Activated naive CD4-positive, alpha-beta T cell treated with Interleukin-2 at 50 U/mL for 16 hours (primary cell): ENCODE data around the gene SLC26A9.

Source experiments
- DNase-seq: peaks from one replicate; pipeline ENCODE4 v3.0.0-alpha.2; 2020

Gene SLC26A9

DNA sequence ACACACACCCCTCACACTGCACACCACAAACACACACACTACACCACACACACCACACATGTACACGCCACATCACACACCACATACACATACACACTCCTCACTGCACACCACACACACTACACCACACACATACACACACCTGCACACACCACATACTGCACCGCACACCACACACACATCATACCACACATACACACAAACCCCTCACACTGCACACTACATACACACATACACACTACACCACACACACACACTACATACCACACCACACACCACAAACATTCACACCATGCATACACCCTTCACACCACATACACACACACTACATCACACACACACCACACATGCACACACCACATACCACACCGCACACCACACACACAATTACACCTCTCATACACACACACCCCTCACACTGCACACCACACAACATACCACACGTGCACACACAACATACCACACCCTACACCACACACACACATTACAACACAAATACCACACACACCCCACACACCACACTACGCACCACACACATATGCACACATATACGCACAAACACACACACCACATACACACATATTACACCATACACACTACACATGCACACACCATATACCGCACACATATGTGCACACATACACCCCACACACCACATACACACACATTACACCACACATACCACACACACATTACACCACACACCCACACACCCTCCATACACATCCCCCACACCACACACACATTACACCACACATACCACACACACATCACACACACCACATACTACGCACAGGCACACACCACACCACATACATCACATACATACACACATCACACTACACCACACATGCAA, 30.3 kb upstream of the SLC26A9 start:
- no peak for DNase-seq

DNA sequence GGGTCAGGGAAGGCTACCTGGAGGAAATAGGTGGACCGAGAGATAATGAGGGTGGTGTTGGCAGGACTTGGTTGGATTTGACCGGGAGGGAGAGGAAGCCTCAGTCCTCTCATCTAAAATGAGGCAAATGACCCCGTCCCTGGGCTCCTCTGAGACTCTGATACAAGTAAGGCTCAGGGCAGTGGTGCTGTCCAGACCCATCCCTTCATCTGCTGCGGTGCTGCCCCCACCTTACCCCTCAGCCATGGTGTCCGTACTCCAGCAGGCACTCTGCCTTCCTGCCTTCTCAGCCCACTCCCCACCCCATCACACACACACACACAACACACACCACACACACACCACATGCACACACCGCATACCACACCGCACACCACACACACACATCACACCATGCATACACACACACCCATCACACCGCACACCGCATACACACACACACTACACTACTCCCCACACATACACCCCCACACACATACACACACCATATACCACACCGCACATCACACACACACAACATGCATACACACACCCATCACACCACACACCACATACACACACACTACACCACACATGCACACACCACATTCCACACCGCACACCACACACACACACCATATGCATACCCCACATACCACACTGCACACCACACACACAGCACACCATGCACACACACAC, 29.4 kb upstream of the SLC26A9 start:
- no peak for DNase-seq

DNA sequence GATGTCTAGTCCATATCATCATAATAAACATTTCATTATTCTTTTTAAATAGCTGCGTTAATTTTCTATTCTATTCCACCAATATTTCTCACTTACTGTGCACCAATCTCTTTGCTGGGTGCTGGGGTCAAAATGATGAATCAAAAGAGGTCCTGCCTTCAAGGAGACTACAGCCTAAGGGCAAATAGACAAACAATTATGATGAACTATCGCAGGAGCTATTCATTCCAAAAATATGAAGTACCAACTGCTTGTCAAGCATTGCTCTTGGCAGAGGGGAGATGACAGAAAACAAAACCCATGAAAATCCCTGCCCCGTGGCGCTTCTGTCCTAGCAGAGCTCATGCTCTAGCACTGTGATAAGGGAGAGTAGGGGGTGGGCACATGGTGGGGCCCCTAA, 28.8 kb upstream of the SLC26A9 start:
- no peak for DNase-seq

DNA sequence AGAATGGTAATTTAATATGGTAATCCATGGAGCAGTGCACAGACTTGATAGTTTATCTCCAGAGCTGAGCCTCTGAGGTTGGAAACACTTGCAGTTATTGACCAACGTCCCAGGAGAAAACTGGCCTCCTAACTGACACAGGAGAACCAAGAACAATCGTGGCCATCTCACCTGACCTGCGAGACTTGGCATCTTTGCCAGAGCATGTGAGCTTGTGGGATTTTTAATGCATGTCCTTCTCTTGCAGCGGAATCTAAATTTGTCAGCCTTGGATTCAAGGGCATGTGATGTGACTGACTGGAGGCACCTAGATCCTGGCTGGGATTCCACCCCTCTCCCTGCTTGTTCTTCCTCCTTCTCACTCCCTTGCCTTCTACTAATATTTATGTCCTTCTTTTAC, 27.8 kb upstream of the SLC26A9 start:
- DNase-seq, result no peak

GRCh38 chr1:205970486-205970885, 27.2 kb upstream of the SLC26A9 start:
- DNase-seq, result no peak

- no peak for DNase-seq
Observed at GRCh38 chr1:205969229-205969628, 26.0 kb upstream of the SLC26A9 start.

DNA sequence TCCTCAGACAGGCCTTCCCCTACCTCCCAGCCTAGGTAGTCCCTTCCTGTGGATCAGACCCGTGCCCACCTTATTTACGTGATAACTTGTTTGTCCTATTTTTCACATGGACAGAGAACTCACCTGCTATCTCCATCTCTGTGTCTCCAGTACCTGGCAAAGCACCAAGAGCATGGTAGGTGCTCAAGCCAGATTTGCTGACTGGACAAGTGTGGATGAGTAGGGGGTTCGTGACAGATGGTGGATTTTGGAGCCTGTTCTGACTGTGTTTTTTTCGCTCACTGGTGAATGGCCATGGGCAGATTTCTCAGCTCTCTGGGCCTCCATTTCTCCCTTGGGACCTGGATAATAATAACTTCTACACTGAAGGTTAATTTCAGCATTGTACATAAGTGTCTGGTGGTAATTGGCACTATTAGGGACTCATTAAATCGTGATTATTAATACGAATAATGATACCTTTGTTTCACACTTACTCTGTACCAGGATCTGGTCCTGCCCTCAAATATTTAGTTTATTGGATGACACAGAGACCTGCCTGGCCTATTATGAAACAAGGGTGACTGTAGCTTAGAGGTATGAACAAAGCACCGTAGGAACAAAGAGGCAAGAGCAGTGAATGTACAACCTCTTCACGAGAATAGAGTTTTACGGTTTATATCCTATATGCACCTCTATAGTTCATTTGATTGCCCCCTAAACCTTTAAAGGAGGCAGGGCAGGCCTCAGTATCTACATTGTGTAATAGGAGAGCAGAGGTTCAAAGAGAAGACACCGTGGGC, 24.5 kb upstream of the SLC26A9 start:
- DNase-seq, result no peak

DNA sequence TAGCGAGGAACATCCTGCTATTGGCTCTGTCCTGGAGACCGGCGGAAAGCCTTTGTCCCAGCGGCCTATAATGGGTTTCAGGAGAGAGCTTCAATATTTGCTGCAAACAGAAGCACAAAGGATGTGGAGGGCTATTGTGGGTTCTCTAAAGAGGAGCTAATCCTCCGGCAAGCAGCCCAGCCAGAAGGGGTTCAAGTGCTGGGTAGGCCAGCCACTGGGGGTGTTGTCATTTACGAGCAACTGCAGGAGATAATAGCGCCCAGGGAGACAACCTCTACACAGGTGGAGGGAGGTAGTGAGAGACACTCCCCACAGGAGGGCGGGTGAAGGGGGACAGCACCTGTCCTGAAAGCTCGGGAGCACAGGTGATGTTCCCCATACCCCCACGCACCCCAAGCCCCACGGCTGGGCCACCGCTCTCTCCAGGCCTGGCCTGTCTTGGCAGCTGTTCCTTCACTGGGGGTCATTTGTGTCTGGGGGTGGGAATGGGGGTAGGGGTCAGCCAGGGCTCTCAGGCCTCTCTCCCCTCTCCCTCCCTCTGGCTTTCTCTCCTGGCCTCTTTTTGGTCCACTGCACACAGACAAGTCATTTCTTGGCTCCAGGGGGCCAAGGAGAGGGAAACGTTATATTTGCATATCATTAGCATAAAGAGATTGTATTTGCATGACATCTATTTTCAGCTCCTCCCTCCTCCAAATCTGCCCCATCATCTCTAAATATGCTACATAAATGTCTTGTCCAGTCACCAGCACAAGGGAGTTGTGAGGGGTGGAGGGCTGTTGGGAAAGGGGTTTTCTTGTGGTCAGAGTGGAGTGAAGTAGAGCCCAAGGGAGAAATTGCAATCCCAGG, 22.0 kb upstream of the SLC26A9 start:
- no peak for DNase-seq

GRCh38 chr1:205963352-205964155, 20.3 kb upstream of the SLC26A9 start:
- no peak for DNase-seq

- DNase-seq, result no peak
Observed at GRCh38 chr1:205962821-205963221, 19.6 kb upstream of the SLC26A9 start.

GRCh38 chr1:205961991-205962820, 18.9 kb upstream of the SLC26A9 start:
- DNase-seq, result no peak

DNA sequence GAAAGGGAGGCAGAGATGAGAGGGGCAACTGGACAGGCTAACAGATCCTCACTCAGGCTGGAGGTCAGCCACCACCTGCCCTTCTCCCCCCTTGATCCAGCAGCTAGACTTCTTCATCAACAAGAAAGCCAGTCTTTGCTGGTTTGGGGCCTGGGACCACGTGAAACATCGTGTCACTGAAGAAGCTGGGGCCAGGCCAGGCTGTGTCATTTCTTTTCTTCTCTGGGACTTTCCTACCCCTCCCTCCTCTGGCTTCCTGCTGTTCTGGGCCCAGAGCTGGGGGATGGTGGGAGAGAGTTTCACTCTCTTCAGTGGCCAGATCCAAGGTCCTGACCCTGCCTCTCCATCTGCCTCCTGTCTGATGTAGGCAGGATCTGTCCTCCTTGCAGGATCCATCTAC, 18.1 kb upstream of the SLC26A9 start:
- DNase-seq, result no peak

DNA sequence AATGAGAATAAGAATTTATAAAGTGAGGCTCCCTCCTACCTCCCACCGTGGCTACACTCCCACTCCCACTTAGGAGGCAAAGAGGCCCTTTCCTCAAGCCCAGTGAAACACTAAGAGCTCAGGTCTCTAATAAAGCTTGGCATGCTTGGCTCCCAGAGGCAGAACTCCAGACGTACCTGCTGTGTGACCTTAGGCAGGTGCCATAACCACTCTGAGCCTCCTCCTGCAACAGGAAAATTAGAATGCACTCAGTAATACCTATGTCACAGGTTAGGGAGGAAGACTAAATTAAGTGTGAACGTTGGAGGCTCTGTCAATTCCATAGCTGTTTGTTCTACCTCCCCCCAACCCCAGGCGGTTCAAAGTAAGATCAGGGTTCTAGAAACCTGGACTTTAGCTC, 16.5 kb upstream of the SLC26A9 start:
- DNase-seq, result no peak

- no peak for DNase-seq
Observed at GRCh38 chr1:205955499-205955898, 12.2 kb upstream of the SLC26A9 start.

GRCh38 chr1:205954819-205955404, 11.7 kb upstream of the SLC26A9 start:
- no peak for DNase-seq

DNA sequence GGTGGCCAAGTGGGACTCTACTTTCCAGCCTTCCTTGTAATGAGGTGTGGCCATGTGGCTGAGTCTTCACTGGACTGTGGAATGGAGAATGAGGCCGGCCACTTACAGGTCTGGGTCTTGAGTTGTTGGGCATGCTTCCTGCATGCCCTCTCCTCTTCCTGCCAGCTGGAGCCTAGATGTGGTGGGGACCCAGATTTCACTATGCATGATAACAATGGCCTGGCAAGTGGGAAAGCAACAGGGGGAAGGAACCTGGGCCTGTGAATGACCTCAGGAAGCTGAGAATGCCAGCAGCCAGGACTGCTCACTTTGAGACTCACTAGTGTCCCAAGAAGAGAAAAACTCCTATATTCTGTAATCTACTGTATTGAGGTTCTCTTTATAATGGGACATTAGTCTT, 8.5 kb upstream of the SLC26A9 start:
- no peak for DNase-seq

- no peak for DNase-seq
Observed at GRCh38 chr1:205950826-205951549, 7.7 kb upstream of the SLC26A9 start.

GRCh38 chr1:205950280-205950679, 7.0 kb upstream of the SLC26A9 start:
- DNase-seq, result no peak

GRCh38 chr1:205949753-205950152, 6.5 kb upstream of the SLC26A9 start:
- no peak for DNase-seq

GRCh38 chr1:205948886-205949285, 5.6 kb upstream of the SLC26A9 start:
- no peak for DNase-seq
